Right renal cortex interstitium (tissue), 3 donors: ENCODE data around the gene MAL. TPM values are rescaled to one million over a fixed set of nuclear protein-coding genes. Genes with fewer than 3 reads are reported as not detected.
"Not testable (repeated sequence)": the region's sequence is repeated elsewhere in the genome, so short reads cannot be mapped to it uniquely, and the experiment has no call there.

Experiments used
- DNase-seq, 3 donors: peaks; one replicate each; pipeline ENCODE4 v3.0.0-alpha.2; 2013; ENCODE audit warnings: low read depth in 3 of 3, low spot score in 2 of 3
- polyA plus RNA-seq, 3 donors: library from polyadenylated mRNA; unstranded; fragments of 120-200 nt; gene quantifications; one replicate each; pipeline ENCODE4 v1.2.1, GENCODE V29; 2013; ENCODE audit not compliant: insufficient read length in 3 of 3

The MAL gene
- polyA plus RNA-seq, 3 donors = 306 to 365 (median 323) TPM

- no peak for DNase-seq
Observed at GRCh38 chr2:95082477-95082876, 57.0 kb downstream of the MAL start.

- no peak for DNase-seq
Observed at GRCh38 chr2:95086017-95086416, 60.5 kb downstream of the MAL start.

GRCh38 chr2:95087379-95087778 is 61.9 kb downstream of the MAL start:
- DNase-seq = no peak

GRCh38 chr2:95091885-95092555 is 66.5 kb downstream of the MAL start:
- DNase-seq = no peak

- not testable (repeated sequence) for DNase-seq
Observed at GRCh38 chr2:95098273-95098672, 72.8 kb downstream of the MAL start.

GRCh38 chr2:95099910-95100309 is 74.4 kb downstream of the MAL start:
- no peak for DNase-seq

Other genes starting within 250 kb of the MAL start
- gene TEKT4, start 154.3 kb upstream of the MAL start, polyA plus RNA-seq = under 1 TPM; 0.11 to 0.32 (median 0.11) TPM
- gene MRPS5, start 96.1 kb downstream of the MAL start, polyA plus RNA-seq = 10 to 100 TPM; 67.2 to 69.8 (median 67.5) TPM
- gene ZNF514, start 134.1 kb downstream of the MAL start, polyA plus RNA-seq = 10 to 100 TPM; 20.7 to 23.4 (median 21.6) TPM
- 1 to 10 TPM; 8.9 to 10.0 (median 10.0) TPM for gene ZNF2, start 140.1 kb downstream of the MAL start, polyA plus RNA-seq
- 1 to 10 TPM; 3.9 to 5.1 (median 4.3) TPM for gene ZNF892, start 181.8 kb downstream of the MAL start, polyA plus RNA-seq
- gene PROM2, start 248.7 kb downstream of the MAL start, polyA plus RNA-seq = 10 to 100 TPM; 22.8 to 34.5 (median 31.0) TPM